Neural progenitor cell (in vitro differentiated cells): ENCODE data around the gene PYROXD2.

Experiments used
- CTCF ChIP-seq: fragments of 200-600 bp; sonication (generic); IDR thresholded peaks from 2 replicates; pipeline ENCODE4 v1.5.1; 2017; ENCODE audit warnings: antibody characterized with exemption, mild to moderate bottlenecking
- EZH2phosphoT487 ChIP-seq: fragments of 200-600 bp; sonication (generic); IDR thresholded peaks from 2 replicates; pipeline ENCODE4 v1.6.1; 2017; ENCODE audit warnings: antibody characterized with exemption

- no peak for TF ChIP-seq EZH2phosphoT487
- TF ChIP-seq CTCF: no peak
These were observed 10.2 kb downstream of the PYROXD2 start for GRCh38 chr10:98404571-98405359.
